DOHH2 (cell line): ENCODE results near the gene HDAC11.

Experiments
- CTCF ChIP-seq: fragments of 200-600 bp; sonication (generic); IDR thresholded peaks from one replicate; pipeline ENCODE4 v1.5.1; 2014; ENCODE audit warnings: antibody characterized with exemption, mild to moderate bottlenecking, low read depth, low read length; ENCODE audit not compliant: poor library complexity, severe bottlenecking
- EZH2phosphoT487 ChIP-seq: fragments of 200-600 bp; sonication (generic); IDR thresholded peaks from 2 replicates; pipeline ENCODE4 v1.6.1; 2017; ENCODE audit warnings: borderline replicate concordance, mild to moderate bottlenecking, antibody characterized with exemption, low read length, moderate library complexity, mixed read lengths

GRCh38 chr3:13495351-13495813, 15.3 kb downstream of the HDAC11 start:
- no peak for TF ChIP-seq CTCF
- TF ChIP-seq EZH2phosphoT487, result no peak
